ENCODE results near the gene CBX3. TPM values are rescaled to one million over a fixed set of nuclear protein-coding genes. Genes with fewer than 3 reads are reported as not detected.
"Not testable (repeated sequence)": the region's sequence is repeated elsewhere in the genome, so short reads cannot be mapped to it uniquely, and the experiment has no call there.

Gene CBX3
- total RNA-seq, 2 experiments from 2014 or later, result 173 to 300 TPM

DNA sequence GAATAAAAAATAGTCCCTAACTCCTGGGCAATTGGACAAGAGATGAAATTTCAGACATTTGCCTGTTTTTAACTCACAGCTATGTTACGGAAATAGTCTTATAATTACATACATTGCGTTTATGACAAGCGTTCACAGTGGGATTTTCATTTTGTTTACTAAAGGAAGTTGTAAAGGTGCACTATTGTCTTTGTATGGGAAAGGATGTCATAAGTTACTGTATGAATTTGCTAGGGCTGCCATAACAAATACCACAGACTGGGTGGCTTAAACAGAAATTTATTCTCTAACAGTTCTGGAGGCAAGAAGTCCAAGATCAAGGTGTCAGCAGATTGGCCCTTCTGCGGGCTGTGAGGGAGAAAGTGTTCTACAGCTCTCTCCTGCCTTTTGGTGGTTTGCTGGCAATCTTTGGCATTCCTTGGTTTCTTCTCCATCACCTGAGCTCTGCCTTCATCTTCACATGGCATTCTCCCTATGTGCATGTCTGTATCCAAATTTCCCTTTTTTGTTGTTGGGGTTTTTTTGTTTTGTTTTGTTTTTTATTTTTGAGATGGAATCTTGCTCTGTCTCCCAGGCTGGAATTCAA, 43.9 kb upstream of the CBX3 start:
- no peaks in the 10 kb centered on the region for H3K9me3 Mint-ChIP-seq (ENCODE audit: low read depth)
- H3K4me1 Mint-ChIP-seq, result peaks cover 83% of the 10 kb centered on the region
- no peak for ATAC-seq
- H3K27me3 Mint-ChIP-seq, result no peaks in the 10 kb centered on the region
- H3K27ac Mint-ChIP-seq, result peak overlapping the region; percentile 96
- POLR2A ChIA-PET, result interaction anchor here (0.6 to 3.4 kb wide), 5 partner anchors 9 to 39 kb away, joined by 3 to 32 read pairs (median 3); no protein-coding TSS in a partner anchor
- H3K4me3 Mint-ChIP-seq, result peak overlapping the region; percentile 27
- intact Hi-C loops (cut with DNase I, micrococcal nuclease), result no loop called here
- H3K36me3 Mint-ChIP-seq (ENCODE audit: low read depth), result peaks cover 23% of the 10 kb centered on the region
- CTCF ChIA-PET, result interaction anchor here (0.5 to 4.6 kb wide), 6 partner anchors 10 to 76 kb away, joined by 3 to 21 read pairs (median 3); no protein-coding TSS in a partner anchor
- no peak for DNase-seq

DNA sequence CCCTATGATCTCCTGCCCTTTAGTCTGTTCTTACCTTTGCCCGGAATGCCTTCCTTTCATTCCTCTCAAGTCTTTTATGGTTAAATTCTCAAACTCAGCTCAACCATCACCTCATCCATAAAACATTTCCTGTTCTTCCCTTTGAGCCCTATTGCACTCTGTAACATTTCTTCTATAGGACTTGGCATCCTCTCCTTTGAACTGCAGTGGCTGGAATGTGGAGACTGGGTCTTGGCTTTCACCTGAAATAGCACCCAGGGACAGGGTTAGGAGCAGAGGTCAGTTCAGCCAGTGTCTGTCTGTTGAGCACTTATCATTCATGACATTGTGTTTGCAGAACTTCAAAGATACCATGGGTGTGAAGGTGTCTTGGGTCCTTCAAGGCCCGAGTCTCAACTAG, 42.3 kb upstream of the CBX3 start:
- ATAC-seq (no peak), DNase-seq (no peak)
- H3K9me3 Mint-ChIP-seq (ENCODE audit: low read depth), result peaks cover 3% of the 10 kb centered on the region
- H3K4me1 Mint-ChIP-seq, result peaks cover 77% of the 10 kb centered on the region
- H3K27ac Mint-ChIP-seq, result peak overlapping the region; percentile 15
- H3K27me3 Mint-ChIP-seq, result no peaks in the 10 kb centered on the region
- ChIA-PET POLR2A (no interaction called here), CTCF (interaction anchor here (0.9 kb wide), 1 partner anchor 29 kb away, joined by 4 read pairs; no protein-coding TSS in a partner anchor)
- no peak overlapping the region for H3K4me3 Mint-ChIP-seq
- peaks cover 23% of the 10 kb centered on the region for H3K36me3 Mint-ChIP-seq (ENCODE audit: low read depth)
- intact Hi-C loops (cut with DNase I, micrococcal nuclease), result no loop called here

DNA sequence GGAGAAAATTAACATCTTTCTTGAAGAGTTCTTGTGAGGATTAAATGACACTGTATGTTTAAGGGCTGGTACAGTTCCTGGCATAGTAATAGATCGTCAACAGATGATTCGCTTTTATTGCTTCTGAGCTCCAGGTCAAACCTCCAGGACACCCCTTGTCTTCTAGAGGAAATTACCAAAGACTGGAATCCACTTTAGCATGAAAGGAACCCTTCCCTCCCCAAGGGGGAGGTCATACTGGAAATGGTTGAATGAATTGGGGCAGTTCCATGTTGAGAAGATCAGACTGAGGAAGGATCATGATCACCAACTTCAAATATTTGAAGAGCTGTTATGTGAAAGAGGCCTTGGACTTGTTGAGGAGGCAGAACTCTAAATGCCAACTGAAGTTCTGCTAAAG, 40.6 kb upstream of the CBX3 start:
- no peak overlapping the region for H3K27ac Mint-ChIP-seq
- ATAC-seq (no peak), DNase-seq (no peak)
- H3K4me3 Mint-ChIP-seq, result no peak overlapping the region
- ChIA-PET CTCF (interaction anchor here (0.6 to 2.2 kb wide), 7 partner anchors 11 to 1986 kb away, joined by 3 to 9 read pairs (median 3); no protein-coding TSS in a partner anchor), POLR2A (interaction anchor here (0.9 to 2.9 kb wide), 2 partner anchors 27 to 39 kb away, joined by 3 to 17 read pairs; no protein-coding TSS in a partner anchor)
- intact Hi-C loops (cut with DNase I, micrococcal nuclease), result no loop called here
- H3K36me3 Mint-ChIP-seq (ENCODE audit: low read depth), result peaks cover 19% of the 10 kb centered on the region
- peaks cover 64% of the 10 kb centered on the region for H3K4me1 Mint-ChIP-seq
- H3K9me3 Mint-ChIP-seq (ENCODE audit: low read depth), result peaks cover 3% of the 10 kb centered on the region
- no peaks in the 10 kb centered on the region for H3K27me3 Mint-ChIP-seq

DNA sequence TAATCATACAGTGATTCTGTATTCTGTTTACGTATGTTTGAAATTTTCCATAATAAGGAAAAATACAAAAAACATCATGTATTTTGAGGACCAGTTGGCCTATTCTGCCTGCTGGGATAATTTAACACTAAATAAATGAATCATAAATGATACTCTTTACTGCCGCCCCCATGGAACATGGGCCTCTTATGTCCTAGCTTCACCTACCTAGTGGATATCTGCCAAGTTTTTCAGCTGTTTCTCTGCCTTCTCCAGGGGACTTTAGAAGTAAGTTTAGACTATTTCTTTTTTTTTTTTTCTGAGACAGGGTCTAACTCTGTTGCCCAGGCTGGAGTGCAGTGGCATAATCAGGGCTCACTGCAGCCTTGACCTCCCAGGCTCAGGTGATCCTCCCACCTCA, 39.1 kb upstream of the CBX3 start:
- CTCF ChIA-PET, result interaction anchor here (1.4 kb wide), 1 partner anchor 37 kb away, joined by 3 read pairs; no protein-coding TSS in a partner anchor
- POLR2A ChIA-PET, result interaction anchor here (2.9 kb wide), 1 partner anchor 26 kb away, joined by 17 read pairs; no protein-coding TSS in a partner anchor
- intact Hi-C loops (cut with DNase I, micrococcal nuclease), result no loop called here

DNA sequence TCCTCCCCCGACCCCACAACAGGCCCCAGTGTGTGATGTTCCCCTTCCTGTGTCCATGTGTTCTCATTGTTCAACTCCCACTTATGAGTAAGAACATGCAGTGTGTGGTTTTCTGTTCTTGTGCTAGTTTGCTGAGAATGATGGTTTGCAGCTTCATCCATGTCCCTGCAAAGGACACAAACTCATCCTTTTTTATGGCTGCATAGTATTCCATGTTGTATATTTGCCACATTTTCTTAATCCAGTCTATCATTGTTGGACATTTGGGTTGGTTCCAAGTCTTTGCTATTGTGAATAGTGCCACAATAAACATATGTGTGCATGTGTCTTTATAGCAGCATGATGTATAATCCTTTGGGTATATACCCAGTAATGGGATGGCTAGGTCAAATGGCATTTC, 37.7 kb upstream of the CBX3 start:
- CTCF ChIA-PET; ATAC-seq; POLR2A ChIA-PET; intact Hi-C loops (cut with DNase I, micrococcal nuclease); H3K4me3 Mint-ChIP-seq; H3K27me3 Mint-ChIP-seq; H3K9me3 Mint-ChIP-seq (ENCODE audit: low read depth); DNase-seq; H3K27ac Mint-ChIP-seq: not testable (repeated sequence)
- peaks cover 19% of the 10 kb centered on the region for H3K36me3 Mint-ChIP-seq (ENCODE audit: low read depth)
- H3K4me1 Mint-ChIP-seq, result peaks cover 55% of the 10 kb centered on the region

More for the DNA sequence above, 39.1 kb upstream of the CBX3 start:
- Mint-ChIP-seq H3K27ac (no peak overlapping the region), H3K9me3 (ENCODE audit: low read depth) (peaks cover 3% of the 10 kb centered on the region), H3K4me1 (peaks cover 64% of the 10 kb centered on the region), H3K4me3 (no peak overlapping the region), H3K36me3 (ENCODE audit: low read depth) (peaks cover 19% of the 10 kb centered on the region), H3K27me3 (no peaks in the 10 kb centered on the region)
- DNase-seq, result no peak
- no peak for ATAC-seq

DNA sequence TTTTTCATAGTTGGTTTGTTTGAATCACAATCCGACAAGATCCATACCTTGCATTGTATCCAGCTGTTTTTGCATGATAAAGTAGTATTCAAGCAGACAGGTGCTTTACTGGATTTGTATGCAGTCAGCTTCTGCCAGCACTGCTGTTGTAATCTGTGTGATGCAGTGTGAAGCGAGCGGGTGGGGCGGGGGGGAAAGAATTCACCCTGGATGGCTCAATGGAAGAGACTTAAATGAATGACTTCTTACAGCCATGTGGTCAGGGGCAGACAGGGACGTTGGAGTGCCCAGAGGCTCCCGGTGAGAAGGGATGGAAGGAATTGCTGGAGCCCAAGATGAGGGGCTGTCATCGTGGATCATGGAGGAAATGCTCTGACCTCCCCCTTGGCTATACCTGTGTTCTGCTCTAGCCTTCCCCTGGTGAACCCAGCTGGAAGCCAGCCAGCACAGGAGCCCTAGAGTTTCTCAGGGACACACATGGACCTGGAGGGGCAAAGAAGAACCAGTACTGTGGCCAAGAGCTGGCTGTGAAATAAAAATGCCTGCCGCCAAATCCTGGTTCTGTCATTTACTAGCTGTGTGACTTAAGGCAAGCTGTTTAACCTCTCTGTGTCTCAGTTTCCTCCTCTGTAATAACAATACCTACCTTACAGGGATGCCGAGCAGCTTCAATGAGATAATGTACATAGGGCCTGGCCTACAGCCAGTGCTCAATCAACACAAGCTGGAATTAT, 35.4 kb upstream of the CBX3 start:
- H3K4me1 Mint-ChIP-seq, result peaks cover 39% of the 10 kb centered on the region
- ChIA-PET CTCF (interaction anchor here (0.7 to 2.2 kb wide), 8 partner anchors 10 to 723 kb away, joined by 3 to 13 read pairs (median 6); partner anchors contain the start of gene NFE2L3), POLR2A (interaction anchor here (0.5 to 2.3 kb wide), 5 partner anchors 9 to 128 kb away, joined by 3 to 32 read pairs (median 14); partner anchors contain the start of gene NFE2L3)
- peaks cover 3% of the 10 kb centered on the region for H3K9me3 Mint-ChIP-seq (ENCODE audit: low read depth)
- DNase-seq, result no peak
- intact Hi-C loops (cut with DNase I, micrococcal nuclease), result loop anchor here in 1 of 2 experiments (1.0 to 2.0 kb wide), 2 partner anchors 10 to 21 kb away; no protein-coding TSS in a partner anchor
- ATAC-seq, result no peak
- peak overlapping the region; percentile 93 for H3K27ac Mint-ChIP-seq
- H3K27me3 Mint-ChIP-seq, result no peaks in the 10 kb centered on the region
- peak overlapping the region; percentile 29 for H3K4me3 Mint-ChIP-seq
- peaks cover 32% of the 10 kb centered on the region for H3K36me3 Mint-ChIP-seq (ENCODE audit: low read depth)

DNA sequence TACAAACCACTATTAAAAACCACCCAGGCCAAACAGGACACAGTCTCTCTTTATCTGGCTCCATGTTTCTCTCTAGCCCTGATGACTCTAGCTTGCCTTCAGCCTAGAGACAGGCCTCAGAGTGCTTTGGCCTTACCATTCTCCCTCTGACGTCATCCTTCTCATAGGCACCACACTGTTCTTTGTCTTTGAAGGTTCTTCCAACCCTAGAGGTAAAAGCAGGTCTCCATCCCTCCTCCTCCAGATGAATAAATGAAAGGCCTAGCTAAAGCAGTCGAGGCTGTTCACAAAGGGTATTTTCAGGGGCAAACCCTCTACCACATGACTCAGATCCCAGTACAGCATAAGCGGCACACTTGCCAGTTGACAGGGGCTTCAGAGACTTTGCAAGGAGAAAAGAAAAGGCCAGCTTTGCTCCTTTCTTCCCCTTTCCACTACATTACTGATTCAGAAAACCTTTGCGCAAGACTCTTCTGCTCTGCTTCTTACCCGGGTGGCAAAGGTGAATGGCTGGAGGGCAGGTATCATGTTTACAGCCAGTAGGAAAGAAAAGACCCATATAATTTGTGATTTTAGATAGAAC, 34.8 kb upstream of the CBX3 start:
- H3K4me1 Mint-ChIP-seq, result peaks cover 39% of the 10 kb centered on the region
- H3K4me3 Mint-ChIP-seq, result peak overlapping the region; percentile 29
- peaks cover 3% of the 10 kb centered on the region for H3K9me3 Mint-ChIP-seq (ENCODE audit: low read depth)
- peak; percentile 90 for ATAC-seq
- H3K27ac Mint-ChIP-seq, result peak overlapping the region; percentile 93
- H3K36me3 Mint-ChIP-seq (ENCODE audit: low read depth), result peaks cover 37% of the 10 kb centered on the region
- peak; percentile 57 for DNase-seq
- intact Hi-C loops (cut with DNase I, micrococcal nuclease), result loop anchor here in 1 of 2 experiments (1.0 to 2.0 kb wide), 2 partner anchors 10 to 20 kb away; no protein-coding TSS in a partner anchor
- CTCF ChIA-PET, result interaction anchor here (0.7 to 2.2 kb wide), 12 partner anchors 9 to 723 kb away, joined by 3 to 13 read pairs (median 4); partner anchors contain the start of gene NFE2L3
- POLR2A ChIA-PET, result interaction anchor here (0.5 to 2.3 kb wide), 8 partner anchors 10 to 127 kb away, joined by 3 to 32 read pairs (median 5); partner anchors contain the start of gene NFE2L3
- no peaks in the 10 kb centered on the region for H3K27me3 Mint-ChIP-seq

DNA sequence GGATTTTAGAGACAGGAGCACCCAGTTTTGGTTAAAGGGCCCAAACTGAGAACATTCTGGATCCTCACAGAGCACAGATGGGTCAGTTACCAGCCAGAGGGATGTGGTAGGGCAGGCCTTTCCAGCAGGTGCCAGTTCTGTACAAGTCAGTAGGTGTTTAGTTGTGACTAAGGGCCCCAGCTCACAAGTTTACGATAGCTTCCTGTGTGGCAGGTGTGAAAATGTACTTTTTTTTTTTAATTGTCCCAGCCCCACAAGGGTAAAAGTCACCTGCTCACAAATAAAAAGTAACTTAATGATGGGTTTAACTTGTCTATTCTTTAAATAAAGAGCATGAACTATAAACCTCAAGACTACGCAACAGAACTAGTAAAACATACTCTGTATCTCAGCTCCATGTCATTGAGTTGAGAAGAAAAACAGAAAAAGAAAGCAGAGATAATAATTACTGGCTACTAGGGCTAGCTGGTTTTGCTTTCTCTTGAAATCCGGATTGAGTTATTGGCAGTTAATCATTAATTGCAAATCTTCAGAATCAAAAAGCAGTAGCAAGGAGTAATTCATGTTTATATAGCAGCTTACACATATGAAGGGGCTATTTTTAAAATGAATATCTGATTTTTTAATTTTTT, 34.1 kb upstream of the CBX3 start:
- Mint-ChIP-seq H3K36me3 (ENCODE audit: low read depth) (peaks cover 40% of the 10 kb centered on the region), H3K27ac (peak overlapping the region; percentile 93), H3K27me3 (no peaks in the 10 kb centered on the region), H3K9me3 (ENCODE audit: low read depth) (peaks cover 3% of the 10 kb centered on the region), H3K4me1 (peaks cover 33% of the 10 kb centered on the region), H3K4me3 (peak overlapping the region; percentile 29)
- POLR2A ChIA-PET, result interaction anchor here (0.6 to 2.3 kb wide), 8 partner anchors 11 to 126 kb away, joined by 3 to 32 read pairs (median 6); partner anchors contain the start of gene NFE2L3
- CTCF ChIA-PET, result interaction anchor here (0.7 to 2.2 kb wide), 10 partner anchors 10 to 247 kb away, joined by 3 to 13 read pairs (median 5); partner anchors contain the start of gene NFE2L3
- intact Hi-C loops (cut with DNase I, micrococcal nuclease), result loop anchor here in 1 of 2 experiments (2.0 kb wide), 1 partner anchor 19 kb away; no protein-coding TSS in a partner anchor
- peak; percentile 68 for DNase-seq
- peak; percentile 88 for ATAC-seq

DNA sequence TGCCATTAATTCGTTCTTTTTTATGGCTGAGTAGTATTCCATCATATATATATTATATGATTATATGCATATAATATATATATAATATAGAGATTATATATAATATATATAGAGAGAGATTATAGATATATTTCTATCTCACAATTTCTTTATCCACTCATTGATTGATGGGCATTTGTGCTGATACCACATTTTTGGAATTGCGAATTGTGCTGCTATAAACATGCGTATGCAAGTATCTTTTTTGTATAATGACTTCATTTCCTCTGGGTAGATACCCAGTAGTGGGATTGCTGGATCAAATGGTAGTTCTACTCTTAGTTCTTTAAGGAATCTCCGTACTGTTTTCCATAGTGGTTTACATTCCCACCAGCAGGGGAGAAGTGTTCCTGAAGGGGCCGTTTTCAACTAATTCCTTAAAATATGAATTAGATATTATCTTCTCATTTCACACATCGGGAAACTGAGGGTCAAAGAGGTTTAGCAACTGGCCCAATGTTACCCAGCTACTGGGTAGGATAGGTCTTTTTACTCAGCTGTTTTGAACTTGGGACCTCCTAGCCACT, 33.0 kb upstream of the CBX3 start:
- DNase-seq (no peak), ATAC-seq (no peak)
- POLR2A ChIA-PET, result no interaction called here
- CTCF ChIA-PET, result no interaction called here
- H3K36me3 Mint-ChIP-seq (ENCODE audit: low read depth), result peaks cover 38% of the 10 kb centered on the region
- peaks cover 28% of the 10 kb centered on the region for H3K4me1 Mint-ChIP-seq
- no peaks in the 10 kb centered on the region for H3K27me3 Mint-ChIP-seq
- no peak overlapping the region for H3K27ac Mint-ChIP-seq
- intact Hi-C loops (cut with DNase I, micrococcal nuclease), result no loop called here
- no peak overlapping the region for H3K4me3 Mint-ChIP-seq
- H3K9me3 Mint-ChIP-seq (ENCODE audit: low read depth), result no peaks in the 10 kb centered on the region

DNA sequence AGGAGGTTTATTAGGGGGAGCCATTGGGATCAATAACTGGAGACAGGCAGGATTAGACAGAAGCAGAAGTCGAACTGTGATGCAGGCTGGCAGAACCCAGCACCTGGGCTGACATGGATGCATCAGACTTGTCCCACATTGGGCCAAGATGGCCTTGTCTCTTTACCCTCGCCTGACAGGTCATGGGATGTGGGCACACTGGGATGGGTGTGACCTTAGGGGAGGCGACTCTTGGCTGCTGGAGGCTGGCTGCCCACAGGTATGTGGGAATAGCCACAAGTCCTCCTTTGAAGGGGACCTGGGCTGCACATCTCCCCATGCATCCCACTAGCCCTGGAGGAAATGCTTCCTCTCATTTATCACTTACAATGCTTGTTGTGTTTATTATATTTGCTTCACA, 32.3 kb upstream of the CBX3 start:
- intact Hi-C loops (cut with DNase I, micrococcal nuclease), result no loop called here
- ChIA-PET CTCF (interaction anchor here (1.0 to 1.5 kb wide), 2 partner anchors 12 to 78 kb away, joined by 3 read pairs; no protein-coding TSS in a partner anchor), POLR2A (no interaction called here)
- peaks cover 34% of the 10 kb centered on the region for H3K36me3 Mint-ChIP-seq (ENCODE audit: low read depth)
- no peak for ATAC-seq
- no peak for DNase-seq
- no peaks in the 10 kb centered on the region for H3K9me3 Mint-ChIP-seq (ENCODE audit: low read depth)
- no peak overlapping the region for H3K4me3 Mint-ChIP-seq
- H3K27me3 Mint-ChIP-seq, result no peaks in the 10 kb centered on the region
- peaks cover 28% of the 10 kb centered on the region for H3K4me1 Mint-ChIP-seq
- no peak overlapping the region for H3K27ac Mint-ChIP-seq

Measured in activated CD4-positive, alpha-beta T cell treated with anti-CD3 and anti-CD28 coated beads for 36 hours (primary cell).